HepG2 (cell line): Measurements from ENCODE around the gene C1QL4. TPM values are rescaled to one million over a fixed set of nuclear protein-coding genes. Genes with fewer than 3 reads are reported as not detected.
A peak's percentile ranks its signal among the peaks of the same experiment; 100 is the strongest.

Experiments
- ATAC-seq: fragments of 200-7000 bp; cut with Tn5 transposase; 3 replicates; pipeline ENCODE4 v1.9.1; 2020; ENCODE audit warnings: mild to moderate bottlenecking, moderate library complexity
- BruUV-seq: library from RNA; stranded (reverse); fragments of 400-500 nt; replicated peaks from 2 replicates; lab custom pipeline; 2021; lab: Mats Ljungman, UMichigan
- CTCF ChIA-PET: fragments of 300-600 bp; formaldehyde crosslinking; extraction: SDS; loops from one replicate; lab custom pipeline; 2021; ENCODE audit warnings: low total read pairs, inconsistent platforms, low intra/inter-chr PET ratio; lab: Yijun Ruan, JAX
- POLR2A ChIA-PET: fragments of 350-600 bp; sonication (Branson Sonifier 250); formaldehyde crosslinking; loops from one replicate; lab custom pipeline; 2020; ENCODE audit warnings: antibody characterized with exemption, inconsistent platforms; lab: Yijun Ruan, JAX
- DNase-seq: peaks from one replicate; pipeline ENCODE4 v3.0.0-alpha.2; 2015; ENCODE audit warnings: low spot score
- FAIRE-seq: peaks from 3 replicates; lab custom pipeline; 2011; peaks lifted over from hg19 to GRCh38; lab: Jason Lieb, UNC
- H2AFZ ChIP-seq: one replicate; pipeline ENCODE4 v1.6.1; 2011; ENCODE audit warnings: low read length, inconsistent platforms
- H3K27ac ChIP-seq: fragments of 300-600 bp; 3 replicates; pipeline ENCODE4 v1.8.0; 2011; ENCODE audit warnings: mixed run types, mild to moderate bottlenecking, mixed read lengths, low read length, inconsistent platforms; ENCODE audit not compliant: insufficient read depth; ENCODE audit errors: extremely low read length
- H3K27me3 ChIP-seq, 2 experiments: fragments of 200-600 bp in 1 of 2; 2 replicates in 1 of 2; 3 replicates in 1 of 2; pipeline versions ENCODE4 v1.6.0 to v1.8.0; 2011; ENCODE audit warnings: low read length in 2 of 2, mild to moderate bottlenecking in 2 of 2, moderate library complexity in 2 of 2, inconsistent platforms in 1 of 2; ENCODE audit not compliant: insufficient read depth in 2 of 2, control insufficient read depth in 1 of 2
- H3K36me3 ChIP-seq, 2 experiments: fragments of 200-600 bp in 1 of 2; replicated peaks in 1 of 2; 2 replicates in 1 of 2; 3 replicates in 1 of 2; pipeline versions ENCODE4 v1.5.1 to v1.8.0; 2011; ENCODE audit warnings: low read length in 2 of 2, inconsistent platforms in 1 of 2; ENCODE audit not compliant: insufficient read depth in 2 of 2, control insufficient read depth in 1 of 2
- H3K4me1 ChIP-seq: 2 replicates; pipeline ENCODE4 v1.5.1; 2012; ENCODE audit warnings: low read length, inconsistent platforms; ENCODE audit not compliant: insufficient read depth
- H3K4me2 ChIP-seq: 2 replicates; pipeline ENCODE4 v1.6.0; 2011; ENCODE audit warnings: low read depth, low read length, inconsistent platforms
- H3K4me3 ChIP-seq, 3 experiments: fragments of 200-600 bp in 1 of 3; sonication (generic), shearing (Covaris generic) in 1 of 3; replicated peaks in 1 of 3; 2 replicates each; pipeline ENCODE4 v1.5.1; 2011 to 2016; ENCODE audit warnings: low read length in 3 of 3, inconsistent platforms in 2 of 3, low read depth in 2 of 3, mild to moderate bottlenecking in 2 of 3, control low read depth in 1 of 3, mixed read lengths in 1 of 3; ENCODE audit not compliant: insufficient read depth in 1 of 3
- H3K79me2 ChIP-seq: one replicate; pipeline ENCODE4 v1.6.1; 2011; ENCODE audit warnings: low read length, inconsistent platforms; ENCODE audit not compliant: insufficient read depth
- H3K9ac ChIP-seq: 2 replicates; pipeline ENCODE4 v1.6.0; 2011; ENCODE audit warnings: mild to moderate bottlenecking, low read depth, low read length, inconsistent platforms; ENCODE audit not compliant: insufficient read depth
- H3K9me3 ChIP-seq: 2 replicates; pipeline ENCODE4 v1.5.1; 2012; ENCODE audit warnings: mild to moderate bottlenecking, low read length
- H4K20me1 ChIP-seq: 2 replicates; pipeline ENCODE4 v1.6.0; 2011; ENCODE audit warnings: inconsistent platforms, mild to moderate bottlenecking, low read length, moderate library complexity; ENCODE audit not compliant: insufficient read depth
- DNMT1 ChIP-seq: sonication (generic); formaldehyde crosslinking; IDR thresholded peaks from 2 replicates; pipeline ENCODE4 v1.5.1; 2020; ENCODE audit warnings: mild to moderate bottlenecking, missing genetic modification reagents
- SALL1 ChIP-seq: sonication (generic); formaldehyde crosslinking; IDR thresholded peaks from 2 replicates; pipeline ENCODE4 v1.8.0; 2022; ENCODE audit warnings: mild to moderate bottlenecking, missing genetic modification reagents
- ZBTB38 ChIP-seq: sonication (generic); formaldehyde crosslinking; IDR thresholded peaks from 2 replicates; pipeline ENCODE4 v1.5.1; 2020; ENCODE audit warnings: mild to moderate bottlenecking, missing genetic modification reagents
- ZFP91 ChIP-seq: sonication (generic); formaldehyde crosslinking; IDR thresholded peaks from 2 replicates; pipeline ENCODE4 v1.9.0; 2022; ENCODE audit warnings: missing genetic modification reagents, mild to moderate bottlenecking, borderline replicate concordance
- WGBS: methylation state at CpG from one replicate; pipeline ENCODE4 v1.1.6; 2017; ENCODE audit warnings: low lambda C conversion rate; 5-methylcytosine and 5-hydroxymethylcytosine counted together
- in situ Hi-C: cut with HindIII; loops from 2 replicates; pipeline ENCODE4 v1.10.0; 2017; ENCODE audit warnings: low pct_unique_long_range_greater_than_20kb; ENCODE audit not compliant: extremely low pct_ligation_motif_present
- intact Hi-C: fragments of 100-400 bp; cut with micrococcal nuclease; formaldehyde crosslinking; loops from one replicate; pipeline ENCODE4 v1.10.0; 2022; ENCODE audit not compliant: unreplicated experiment
- polyA plus RNA-seq, 8 experiments: library from polyadenylated mRNA; depleted of rRNA in 3 of 8; stranded (reverse) in 7 of 8; unstranded in 1 of 8; fragments of >200 nt; fragmentation: Illumina TruSeq in 4 of 8; extraction: Trizol in 4 of 8; gene quantifications; 2 replicates each; pipeline versions ENCODE4 v1.2.1 to v1.2.3, GENCODE V29; 2011 to 2016; ENCODE audit warnings: low read depth in 4 of 8, missing spikeins in 1 of 8, mixed read lengths in 1 of 8; ENCODE audit not compliant: insufficient read depth in 1 of 8
- total RNA-seq, 5 experiments: library from RNA; depleted of rRNA; stranded (reverse); fragments of >200 nt; fragmentation: Illumina TruSeq; extraction: Trizol; gene quantifications; 2 replicates each; pipeline ENCODE4 v1.2.3, GENCODE V29; 2016; ENCODE audit warnings: low read depth in 1 of 5
- TF ChIP-seq, protein P1 (sequence below), 2 experiments: IDR thresholded peaks; 2 replicates each; pipeline ENCODE4 v1.6.1; 2011 to 2012; ENCODE audit warnings: low read length in 2 of 2, borderline replicate concordance in 1 of 2, low read depth in 1 of 2, mild to moderate bottlenecking in 1 of 2, moderate library complexity in 1 of 2

Gene C1QL4
- total and polyA plus RNA-seq, 2 of the 13 experiments (the other 11 are each of a cell fraction or from before 2014, with no cell fraction given) = 0.03 TPM; not detected in 1

GRCh38 chr12:49352351-49352750, 15.4 kb upstream of the C1QL4 start:
- TF ChIP-seq, protein P1, sequence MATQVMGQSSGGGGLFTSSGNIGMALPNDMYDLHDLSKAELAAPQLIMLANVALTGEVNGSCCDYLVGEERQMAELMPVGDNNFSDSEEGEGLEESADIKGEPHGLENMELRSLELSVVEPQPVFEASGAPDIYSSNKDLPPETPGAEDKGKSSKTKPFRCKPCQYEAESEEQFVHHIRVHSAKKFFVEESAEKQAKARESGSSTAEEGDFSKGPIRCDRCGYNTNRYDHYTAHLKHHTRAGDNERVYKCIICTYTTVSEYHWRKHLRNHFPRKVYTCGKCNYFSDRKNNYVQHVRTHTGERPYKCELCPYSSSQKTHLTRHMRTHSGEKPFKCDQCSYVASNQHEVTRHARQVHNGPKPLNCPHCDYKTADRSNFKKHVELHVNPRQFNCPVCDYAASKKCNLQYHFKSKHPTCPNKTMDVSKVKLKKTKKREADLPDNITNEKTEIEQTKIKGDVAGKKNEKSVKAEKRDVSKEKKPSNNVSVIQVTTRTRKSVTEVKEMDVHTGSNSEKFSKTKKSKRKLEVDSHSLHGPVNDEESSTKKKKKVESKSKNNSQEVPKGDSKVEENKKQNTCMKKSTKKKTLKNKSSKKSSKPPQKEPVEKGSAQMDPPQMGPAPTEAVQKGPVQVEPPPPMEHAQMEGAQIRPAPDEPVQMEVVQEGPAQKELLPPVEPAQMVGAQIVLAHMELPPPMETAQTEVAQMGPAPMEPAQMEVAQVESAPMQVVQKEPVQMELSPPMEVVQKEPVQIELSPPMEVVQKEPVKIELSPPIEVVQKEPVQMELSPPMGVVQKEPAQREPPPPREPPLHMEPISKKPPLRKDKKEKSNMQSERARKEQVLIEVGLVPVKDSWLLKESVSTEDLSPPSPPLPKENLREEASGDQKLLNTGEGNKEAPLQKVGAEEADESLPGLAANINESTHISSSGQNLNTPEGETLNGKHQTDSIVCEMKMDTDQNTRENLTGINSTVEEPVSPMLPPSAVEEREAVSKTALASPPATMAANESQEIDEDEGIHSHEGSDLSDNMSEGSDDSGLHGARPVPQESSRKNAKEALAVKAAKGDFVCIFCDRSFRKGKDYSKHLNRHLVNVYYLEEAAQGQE (IDR thresholded peaks at IDR 0.05; ENCODE audit: borderline replicate concordance in 1 of 2, low read depth in 1 of 2, low read length in 2 of 2) = no peak
- TF ChIP-seq, all 625 proteins: peak for 0
- Histone ChIP-seq H3K9ac (no peak overlapping the region), H3K27ac (no peak overlapping the region), H3K36me3 (peaks cover 2 to 3% of the 10 kb centered on the region in 2 experiments; a peak in 2 of 5 replicates), H4K20me1 (no peaks in the 10 kb centered on the region), H3K4me1 (peaks cover 34% of the 10 kb centered on the region), H3K27me3 (peaks cover 0 to under 1% of the 10 kb centered on the region in 2 experiments; a peak in 1 of 5 replicates), H3K79me2 (peaks cover 17% of the 10 kb centered on the region), H3K4me3 (no peak overlapping the region), H3K9me3 (no peaks in the 10 kb centered on the region), H3K4me2 (no peak overlapping the region), H2AFZ (no peak overlapping the region)
- in situ Hi-C loops = no loop called here
- no TSS peak for BruUV-seq
- ChIA-PET POLR2A (interaction anchor here (0.8 kb wide), 1 partner anchor 15 kb away, joined by 4 read pairs; the partner anchor contains the start of gene SPATS2), CTCF (no interaction called here)
- intact Hi-C loops = no loop called here
- FAIRE-seq = no peak
- ATAC-seq = no peak
- 97% methylated on average over 2 of the region's 2 CpGs for whole genome bisulfite sequencing
- DNase-seq = no peak

GRCh38 chr12:49349266-49349665, 12.3 kb upstream of the C1QL4 start:
- DNase-seq (no peak), FAIRE-seq (no peak), ATAC-seq (no peak)
- Histone ChIP-seq H3K27ac (no peak overlapping the region), H3K9ac (peak overlapping the region; percentile 90; the same call in 1 of the 2 replicates), H2AFZ (no peak overlapping the region), H3K27me3 (peaks cover 6 to 24% of the 10 kb centered on the region in 2 experiments; a peak in 4 of 5 replicates), H3K36me3 (peaks cover 2 to 3% of the 10 kb centered on the region in 2 experiments; a peak in 2 of 5 replicates), H3K4me3 (peak overlapping the region; percentile 32 to 86 (median 84)), H4K20me1 (0 out of 2 replicates have a peak, but pooled peaks cover 2% of the 10 kb centered on the region), H3K9me3 (no peaks in the 10 kb centered on the region), H3K4me2 (peak overlapping the region; percentile 78), H3K79me2 (peaks cover 17% of the 10 kb centered on the region), H3K4me1 (peaks cover 48% of the 10 kb centered on the region)
- ChIA-PET CTCF (no interaction called here), POLR2A (interaction anchor here (1.0 to 4.5 kb wide), 5 partner anchors 9 to 104 kb away, joined by 3 to 41 read pairs (median 9); partner anchors contain the start of genes SPATS2 and TROAP)
- no TSS peak for BruUV-seq
- TF ChIP-seq ZFP91 (CRISPR knock-in tag) (0 out of 2 replicates have a peak, but pooled peaks have one; percentile 32), ZBTB38 (CRISPR knock-in tag) (peak; percentile 73; the same call in 1 of the 2 replicates), SALL1 (CRISPR knock-in tag) (peak; percentile 20; the same call in 1 of the 2 replicates), DNMT1 (CRISPR knock-in tag) (no peak)
- in situ Hi-C loops (loop anchor here (10.0 kb wide), 1 partner anchor 64 kb away; no protein-coding TSS in a partner anchor), intact Hi-C loops (no loop called here)
- 95% methylated on average over 4 of the region's 11 CpGs for WGBS
